NCI-H345 (cell line): ENCODE measurements around the gene ABLIM1.

Source experiments
- DNase-seq: peaks from one replicate; lab custom pipeline; 2025; lab: John Stamatoyannopoulos, UW

ABLIM1 gene

GRCh38 chr10:114623155-114623554, 34.9 kb downstream of the ABLIM1 start:
- no peak for DNase-seq

- no peak for DNase-seq
These were observed 39.4 kb downstream of the ABLIM1 start for GRCh38 chr10:114618722-114619121.

DNA sequence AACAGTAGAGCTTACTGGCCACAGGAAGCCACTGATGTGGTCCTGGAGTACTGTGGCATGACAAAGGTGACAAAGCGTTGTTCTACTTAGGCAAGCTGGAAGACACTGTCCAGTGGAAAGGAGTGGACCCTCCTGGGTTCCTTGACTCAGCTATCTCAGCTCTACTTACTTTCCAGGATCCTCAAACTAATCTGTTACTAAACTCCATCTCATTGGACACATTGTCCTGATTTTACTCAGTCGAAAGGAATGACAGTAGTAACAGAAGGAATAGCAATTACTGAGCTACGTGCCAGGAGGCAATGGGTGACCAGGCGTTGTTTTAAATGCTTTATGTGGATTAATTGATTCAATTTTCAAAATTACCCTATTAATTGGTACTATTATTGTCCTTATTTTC, 41.6 kb downstream of the ABLIM1 start:
- no peak for DNase-seq

DNA sequence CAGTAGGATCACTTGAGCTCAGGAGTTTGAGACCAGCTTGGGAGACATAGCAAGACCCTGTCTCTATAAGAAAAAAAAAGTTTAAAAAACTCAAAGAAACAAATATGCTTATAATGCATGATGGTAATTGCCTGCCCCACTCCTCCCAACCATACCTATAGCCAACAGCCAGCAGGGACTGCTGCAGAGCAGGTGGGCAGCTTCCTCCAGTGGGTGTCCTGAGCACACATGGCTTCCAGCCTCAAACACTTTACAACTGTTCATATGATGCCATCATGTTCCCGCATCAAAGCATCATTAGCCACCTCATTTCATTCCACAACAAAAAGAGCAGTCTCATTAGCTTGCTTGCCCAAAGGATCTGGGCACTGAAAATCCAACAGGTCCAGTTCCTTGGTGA, 42.0 kb downstream of the ABLIM1 start:
- DNase-seq: no peak

GRCh38 chr10:114615600-114616007, 42.5 kb downstream of the ABLIM1 start:
- DNase-seq: no peak

DNA sequence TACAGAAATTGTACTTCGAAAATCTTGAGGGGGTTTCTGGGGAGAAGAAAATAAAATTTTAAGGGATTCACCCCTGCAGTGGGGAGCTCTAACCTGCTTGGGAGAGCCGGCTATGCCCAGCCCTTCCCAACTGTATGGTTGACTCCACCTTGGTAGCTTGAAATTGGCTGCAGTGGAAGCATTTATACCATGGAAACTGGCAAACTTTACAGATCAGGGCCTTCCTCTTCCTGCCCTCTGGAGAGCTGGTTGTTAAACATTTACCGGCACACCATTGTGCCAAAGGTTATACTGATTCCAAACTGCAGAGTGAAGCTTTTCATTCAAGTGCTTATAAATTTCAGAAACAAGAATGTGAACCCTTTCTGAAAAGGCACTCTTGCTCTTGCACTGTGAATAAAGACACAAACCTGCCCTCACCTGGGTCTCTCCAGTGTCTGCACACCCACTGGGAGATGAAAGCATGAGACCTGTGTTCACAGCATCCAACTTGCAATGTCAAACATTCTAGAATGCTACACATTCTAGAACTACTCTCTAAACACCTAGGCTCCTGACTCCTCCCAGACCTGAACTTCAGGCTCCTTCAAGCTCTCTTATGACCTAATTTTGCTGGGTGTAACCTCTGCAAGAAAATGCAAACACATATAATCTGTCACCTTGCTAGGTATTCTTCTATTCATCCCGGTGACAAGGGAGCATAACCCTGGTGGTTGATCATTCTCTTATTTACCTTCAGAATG, 44.7 kb downstream of the ABLIM1 start:
- DNase-seq: no peak

- no peak for DNase-seq
These were observed 46.5 kb downstream of the ABLIM1 start for GRCh38 chr10:114611617-114612016.

GRCh38 chr10:114609518-114610426, 48.3 kb downstream of the ABLIM1 start:
- no peak for DNase-seq

DNA sequence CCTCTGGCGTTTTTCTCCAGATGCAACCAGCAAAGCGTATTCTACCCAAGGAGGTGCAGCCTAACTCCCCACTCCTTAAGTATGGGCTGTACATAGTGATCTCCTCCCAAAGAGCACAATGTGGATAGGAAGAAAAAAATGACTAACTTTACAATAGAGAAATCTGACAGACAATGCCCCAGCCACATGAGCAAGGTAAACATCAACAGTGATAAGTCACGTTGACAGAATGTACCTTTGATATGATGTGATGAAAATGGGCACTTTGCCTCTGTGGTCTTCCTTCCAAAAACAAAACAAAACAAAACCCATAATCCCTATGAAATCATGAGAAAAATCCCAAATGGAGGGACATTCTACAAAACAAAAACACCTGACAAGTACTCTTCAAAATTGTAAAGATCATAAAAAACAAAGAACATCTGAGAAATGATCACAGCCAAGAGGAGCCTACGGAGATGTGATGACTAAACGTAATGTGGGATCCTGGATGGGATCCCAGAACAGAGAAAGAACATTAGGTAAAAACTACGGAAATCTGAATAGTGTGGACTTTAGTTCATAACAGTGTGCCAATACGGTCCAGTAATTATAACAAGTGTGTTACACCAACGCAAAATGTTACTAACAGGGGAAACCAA, 50.6 kb downstream of the ABLIM1 start:
- DNase-seq: no peak

GRCh38 chr10:114605155-114605797, 52.8 kb downstream of the ABLIM1 start:
- no peak for DNase-seq

DNA sequence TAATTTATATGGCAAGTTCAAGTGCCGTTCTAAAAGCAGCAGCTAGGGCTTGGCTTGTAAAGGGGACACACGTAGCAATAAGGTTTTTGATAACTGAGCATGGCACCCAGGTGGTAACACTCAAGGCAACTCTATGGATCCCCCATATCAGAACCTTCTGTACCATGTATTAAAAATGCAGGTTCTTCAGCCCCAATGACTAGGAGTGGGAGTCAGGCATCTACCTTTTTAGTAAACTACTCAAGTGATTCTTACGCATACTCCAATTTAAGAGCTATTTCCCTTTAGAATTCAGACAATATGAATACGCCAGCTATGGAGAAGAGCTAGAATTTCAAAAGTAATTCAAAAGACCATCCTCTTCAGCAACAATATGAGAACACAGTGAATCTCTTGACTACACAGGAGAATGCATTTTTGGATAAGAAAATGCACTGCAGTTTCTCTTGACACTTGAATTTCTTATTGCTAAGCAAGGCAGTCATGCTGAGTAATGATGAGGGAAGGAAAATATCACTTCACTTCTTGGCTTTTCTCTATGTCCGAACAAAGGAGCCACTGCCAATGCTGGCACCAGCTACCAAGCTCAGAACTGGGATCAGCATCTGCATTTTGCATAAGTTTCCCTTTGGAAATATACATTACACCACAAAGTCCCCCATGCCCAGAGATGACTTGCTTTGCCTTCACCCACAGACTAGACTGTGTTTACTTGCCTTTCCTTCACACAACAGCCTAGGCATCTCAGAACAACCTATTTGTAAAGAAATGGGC, 53.5 kb downstream of the ABLIM1 start:
- DNase-seq: no peak

DNA sequence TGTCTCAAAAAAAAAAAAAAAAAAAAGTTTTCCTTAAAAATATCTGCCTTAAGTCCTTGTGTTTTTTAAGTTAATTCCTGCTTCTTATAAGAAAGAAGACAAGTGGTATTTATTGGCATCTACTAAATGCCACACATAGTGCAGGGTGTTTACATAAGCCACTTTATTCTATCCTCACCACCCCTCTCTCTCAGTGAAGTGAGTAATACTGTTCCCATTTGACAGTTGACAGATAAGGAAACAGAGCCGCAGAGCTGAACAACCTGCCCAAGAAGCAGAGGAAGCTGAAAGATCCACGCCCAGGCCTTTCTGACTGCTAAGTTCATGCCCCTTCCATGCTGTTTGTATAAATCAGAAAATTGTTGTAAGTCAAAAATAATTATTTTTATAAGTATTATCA, 54.1 kb downstream of the ABLIM1 start:
- DNase-seq: no peak

GRCh38 chr10:114603303-114603702, 54.8 kb downstream of the ABLIM1 start:
- DNase-seq: no peak

GRCh38 chr10:114600057-114600456, 58.0 kb downstream of the ABLIM1 start:
- DNase-seq: no peak

GRCh38 chr10:114596793-114597192, 61.3 kb downstream of the ABLIM1 start:
- no peak for DNase-seq

GRCh38 chr10:114593816-114594468, 64.1 kb downstream of the ABLIM1 start:
- DNase-seq: no peak

- DNase-seq: no peak
These were observed 64.8 kb downstream of the ABLIM1 start for GRCh38 chr10:114593240-114593792.

DNA sequence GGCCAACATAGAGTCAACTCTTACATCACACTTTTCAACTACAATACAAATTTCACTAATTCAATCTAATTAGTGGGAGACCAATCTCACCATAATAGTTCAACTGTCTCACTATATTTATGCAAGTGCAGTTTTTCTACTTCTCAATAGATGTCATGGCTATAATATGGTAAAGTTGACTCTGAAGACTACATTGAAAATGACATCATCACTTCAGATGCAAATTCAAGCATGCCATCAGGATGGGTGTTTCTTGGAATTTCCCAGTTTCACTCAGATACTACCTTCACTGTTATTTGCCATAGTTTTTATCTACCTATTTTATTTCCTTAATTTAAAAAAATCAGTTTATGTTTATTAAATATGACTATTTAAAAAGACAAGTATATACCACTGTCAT, 67.1 kb downstream of the ABLIM1 start:
- DNase-seq: no peak

GRCh38 chr10:114584419-114584818, 73.7 kb downstream of the ABLIM1 start:
- no peak for DNase-seq

DNA sequence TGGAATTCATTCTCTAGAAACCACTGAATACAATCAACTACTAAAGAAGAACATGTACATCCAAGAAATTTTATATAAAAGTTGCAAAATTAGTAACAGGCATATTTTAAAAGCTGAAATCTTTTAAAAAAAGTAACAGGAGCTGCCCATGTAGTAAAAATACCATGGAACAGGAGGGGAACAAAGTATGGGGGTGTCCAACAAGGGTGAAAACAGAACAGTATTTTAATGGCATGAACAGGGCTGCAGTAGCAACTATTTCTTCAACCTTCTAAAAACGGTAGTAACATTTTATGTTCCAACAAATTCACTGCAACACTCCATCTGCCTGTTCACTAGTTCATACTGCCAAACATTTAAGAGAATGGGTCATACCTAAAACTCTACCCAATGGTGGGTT, 77.0 kb downstream of the ABLIM1 start:
- no peak for DNase-seq

- no peak for DNase-seq
These were observed 80.9 kb downstream of the ABLIM1 start for GRCh38 chr10:114577133-114577532.
